Naive B cell (primary cell): ENCODE measurements around the gene LIN52. TPM values are rescaled to one million over a fixed set of nuclear protein-coding genes. Genes with fewer than 3 reads are reported as not detected.

Source experiments
- ATAC-seq, 2 donors: fragments of 150-1000 bp; cut with Tn5 transposase; 2 replicates each; pipeline ENCODE4 v1.10.0; 2021; ENCODE audit warnings: low read depth in 2 of 2, mild to moderate bottlenecking in 2 of 2, moderate library complexity in 2 of 2
- DNase-seq: peaks from one replicate; pipeline ENCODE4 v3.0.0; 2022
- H3K27ac Mint-ChIP-seq, 6 donors: one replicate each; pipeline ENCODE4 v1.8.0; 2020 to 2022; ENCODE audit warnings: mild to moderate bottlenecking in 6 of 6, mixed read lengths in 6 of 6, moderate library complexity in 5 of 6, inconsistent platforms in 2 of 6
- H3K27me3 Mint-ChIP-seq, 3 donors: one replicate each; pipeline ENCODE4 v1.8.0; 2021 to 2022; ENCODE audit warnings: mixed read lengths in 3 of 3, mild to moderate bottlenecking in 1 of 3
- H3K36me3 Mint-ChIP-seq, 2 donors: one replicate each; pipeline ENCODE4 v1.8.0; 2020 to 2022; ENCODE audit warnings: mixed read lengths in 2 of 2, inconsistent platforms in 1 of 2, mild to moderate bottlenecking in 1 of 2
- H3K4me1 Mint-ChIP-seq, 3 donors: one replicate each; pipeline ENCODE4 v1.8.0; 2020 to 2022; ENCODE audit warnings: mixed read lengths in 3 of 3, inconsistent platforms in 1 of 3, mild to moderate bottlenecking in 1 of 3, moderate library complexity in 1 of 3
- H3K4me3 Mint-ChIP-seq, 8 donors: one replicate each; pipeline ENCODE4 v1.8.0; 2020 to 2022; ENCODE audit warnings: mild to moderate bottlenecking in 8 of 8, mixed read lengths in 8 of 8, moderate library complexity in 8 of 8, inconsistent platforms in 2 of 8
- H3K9me3 Mint-ChIP-seq, 7 donors: one replicate each; pipeline ENCODE4 v1.8.0; 2020 to 2022; ENCODE audit warnings: mixed read lengths in 7 of 7, mild to moderate bottlenecking in 5 of 7, inconsistent platforms in 2 of 7, moderate library complexity in 1 of 7
- polyA plus RNA-seq, 6 donors: library from polyadenylated mRNA; unstranded; fragments of 300-500 nt; fragmentation: Illumina TruSeq; gene quantifications; one replicate each; pipeline ENCODE4 v1.2.3, GENCODE V29; 2021; ENCODE audit warnings: low read depth in 6 of 6

LIN52 gene
- polyA plus RNA-seq, 6 donors from 2014 or later, result 7.4 to 19.1 (median 11.9) TPM

DNA sequence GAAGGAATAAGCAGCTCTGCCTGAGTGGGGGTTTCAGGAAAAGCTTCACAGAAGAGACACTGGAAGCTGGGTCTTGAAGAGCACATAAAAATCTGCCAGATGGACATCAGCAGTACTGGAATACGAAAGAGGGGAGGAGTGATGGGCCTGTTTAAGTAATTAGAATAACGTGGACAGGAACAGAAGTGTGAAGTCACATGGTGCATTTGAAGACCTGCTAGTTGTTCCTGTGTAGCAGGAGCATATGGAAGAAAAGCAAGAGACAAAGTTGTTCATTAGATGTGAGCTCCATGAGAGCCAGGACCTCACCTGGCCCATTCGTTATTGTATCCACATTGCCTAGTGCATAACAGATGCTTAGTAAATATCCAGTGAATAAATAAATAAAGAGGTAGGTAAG lies 85.2 kb downstream of the LIN52 start:
- peak overlapping the region in 2 of 6 donors; percentile 12 to 25 for H3K27ac Mint-ChIP-seq
- no peaks in the 10 kb centered on the region for H3K9me3 Mint-ChIP-seq
- DNase-seq (no peak), ATAC-seq (no peak)
- H3K4me1 Mint-ChIP-seq, result no peaks in the 10 kb centered on the region
- H3K4me3 Mint-ChIP-seq, result no peak overlapping the region
- peaks cover 0 to 10% of the 10 kb centered on the region in 2 donors for H3K36me3 Mint-ChIP-seq
- H3K27me3 Mint-ChIP-seq, result no peaks in the 10 kb centered on the region

DNA sequence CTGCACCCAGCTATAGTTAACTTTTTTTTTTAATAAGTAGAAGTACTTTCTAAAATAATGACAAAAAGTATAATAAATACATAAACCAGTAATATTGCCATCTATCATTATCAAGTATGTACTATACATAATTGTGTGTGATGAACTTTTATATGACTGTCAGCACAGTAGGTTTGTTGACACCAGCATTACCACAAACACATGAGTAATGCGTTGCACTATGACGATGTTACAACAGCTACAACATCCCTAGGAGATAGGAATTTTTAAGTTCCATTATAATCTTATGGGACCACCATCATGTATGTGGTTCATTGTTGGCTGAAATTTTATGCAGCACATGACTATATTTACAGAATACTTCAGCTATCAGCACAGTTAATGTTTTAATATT lies 91.6 kb downstream of the LIN52 start:
- Mint-ChIP-seq H3K27ac (no peak overlapping the region), H3K4me3 (no peak overlapping the region), H3K36me3 (peaks cover 0 to 4% of the 10 kb centered on the region in 2 donors), H3K4me1 (no peaks in the 10 kb centered on the region), H3K27me3 (no peaks in the 10 kb centered on the region), H3K9me3 (no peaks in the 10 kb centered on the region)
- DNase-seq, result no peak
- no peak for ATAC-seq

DNA sequence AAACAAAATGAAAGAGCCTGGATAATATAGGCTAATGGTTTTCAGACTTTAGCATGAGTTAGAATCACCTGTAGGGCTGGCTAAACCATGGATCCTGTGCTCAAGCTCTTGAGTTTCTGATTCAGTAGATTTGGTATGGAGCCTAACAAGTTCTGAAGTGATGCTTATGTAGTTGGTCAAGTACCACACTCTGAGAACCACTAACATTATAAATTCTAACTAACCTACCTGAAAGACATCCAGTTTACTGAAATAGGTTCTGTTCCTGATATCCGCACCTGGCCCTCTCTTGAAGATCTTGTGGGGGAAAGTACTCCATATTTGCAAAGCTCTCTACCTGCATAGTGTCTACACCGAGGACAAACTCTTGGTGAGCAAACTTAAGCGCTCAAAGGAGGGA lies 95.1 kb downstream of the LIN52 start:
- ATAC-seq (no peak), DNase-seq (no peak)
- no peaks in the 10 kb centered on the region for H3K4me1 Mint-ChIP-seq
- no peak overlapping the region for H3K4me3 Mint-ChIP-seq
- H3K36me3 Mint-ChIP-seq, result peaks cover 0 to 7% of the 10 kb centered on the region in 2 donors
- no peaks in the 10 kb centered on the region for H3K9me3 Mint-ChIP-seq
- H3K27ac Mint-ChIP-seq, result no peak overlapping the region
- H3K27me3 Mint-ChIP-seq, result no peaks in the 10 kb centered on the region

GRCh38 chr14:74190927-74191575 lies 106.3 kb downstream of the LIN52 start:
- no peak for ATAC-seq

GRCh38 chr14:74194506-74195274 lies 109.9 kb downstream of the LIN52 start:
- Mint-ChIP-seq H3K27me3 (no peaks in the 10 kb centered on the region), H3K4me3 (no peak overlapping the region), H3K4me1 (peaks cover 0 to 5% (median 0%) of the 10 kb centered on the region in 3 donors), H3K27ac (no peak overlapping the region), H3K36me3 (peaks cover 15 to 18% of the 10 kb centered on the region in 2 donors), H3K9me3 (no peaks in the 10 kb centered on the region)
- ATAC-seq (no peak), DNase-seq (no peak)

More at GRCh38 chr14:74190927-74191575, 106.3 kb downstream of the LIN52 start:
- no peaks in the 10 kb centered on the region for H3K27me3 Mint-ChIP-seq
- DNase-seq, result no peak
- H3K9me3 Mint-ChIP-seq, result no peaks in the 10 kb centered on the region
- H3K4me1 Mint-ChIP-seq, result no peaks in the 10 kb centered on the region
- H3K36me3 Mint-ChIP-seq, result peaks cover 9% of the 10 kb centered on the region in 2 donors
- H3K4me3 Mint-ChIP-seq, result no peak overlapping the region
- peak overlapping the region in 1 of 6 donors; percentile 41 for H3K27ac Mint-ChIP-seq

DNA sequence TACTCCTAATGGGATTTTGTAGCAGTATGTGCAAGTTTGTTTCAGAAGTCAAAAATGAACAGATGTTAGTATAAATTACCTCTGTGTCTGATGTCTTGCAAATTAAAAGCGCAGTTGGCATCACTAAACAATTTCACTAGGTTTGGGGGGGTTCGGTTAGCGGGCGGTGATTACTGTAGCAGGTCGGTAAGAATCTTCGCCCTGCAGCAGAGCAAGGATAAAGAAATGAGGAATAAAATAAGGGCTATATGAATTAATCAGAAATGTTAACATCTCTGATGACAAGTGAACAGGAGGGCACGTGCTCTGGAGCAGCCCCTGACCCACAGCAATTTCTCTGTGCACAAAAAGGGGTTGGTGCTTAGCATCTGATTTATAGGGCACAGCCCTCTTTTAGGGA lies 110.9 kb downstream of the LIN52 start:
- no peak for DNase-seq
- Mint-ChIP-seq H3K4me1 (peaks cover 0 to 5% (median 0%) of the 10 kb centered on the region in 3 donors), H3K36me3 (peaks cover 14 to 18% of the 10 kb centered on the region in 2 donors), H3K4me3 (no peak overlapping the region), H3K9me3 (no peaks in the 10 kb centered on the region), H3K27me3 (no peaks in the 10 kb centered on the region), H3K27ac (peak overlapping the region in 2 of 6 donors; percentile 40 to 60)
- no peak for ATAC-seq

GRCh38 chr14:74198441-74199234 lies 113.9 kb downstream of the LIN52 start:
- Mint-ChIP-seq H3K4me3 (no peak overlapping the region), H3K27me3 (no peaks in the 10 kb centered on the region), H3K4me1 (peaks cover 0 to 9% (median 0%) of the 10 kb centered on the region in 3 donors), H3K36me3 (peaks cover 6 to 9% of the 10 kb centered on the region in 2 donors), H3K9me3 (no peaks in the 10 kb centered on the region), H3K27ac (peak overlapping the region in 1 of 6 donors; percentile 2)
- DNase-seq, result no peak
- no peak for ATAC-seq

- peaks cover 0 to 2% (median 0%) of the 10 kb centered on the region in 3 donors for H3K27me3 Mint-ChIP-seq
- no peak overlapping the region for H3K4me3 Mint-ChIP-seq
- DNase-seq, result no peak
- no peaks in the 10 kb centered on the region for H3K9me3 Mint-ChIP-seq
- H3K4me1 Mint-ChIP-seq, result peaks cover 0 to 7% (median 0%) of the 10 kb centered on the region in 3 donors
- peak overlapping the region in 4 of 6 donors; percentile 3 to 24 (median 20) for H3K27ac Mint-ChIP-seq
- peaks cover 6 to 9% of the 10 kb centered on the region in 2 donors for H3K36me3 Mint-ChIP-seq
- ATAC-seq, result no peak
Measured at GRCh38 chr14:74202113-74202512, 117.4 kb downstream of the LIN52 start.

- Mint-ChIP-seq H3K9me3 (no peaks in the 10 kb centered on the region), H3K36me3 (peaks cover 6 to 9% of the 10 kb centered on the region in 2 donors), H3K27ac (no peak overlapping the region), H3K27me3 (peaks cover 1 to 5% (median 2%) of the 10 kb centered on the region in 3 donors), H3K4me1 (peaks cover 0 to 4% (median 0%) of the 10 kb centered on the region in 3 donors), H3K4me3 (no peak overlapping the region)
- DNase-seq (no peak), ATAC-seq (no peak)
Measured at GRCh38 chr14:74203639-74204038, 118.9 kb downstream of the LIN52 start.

GRCh38 chr14:74204491-74204890 lies 119.7 kb downstream of the LIN52 start:
- peaks cover 5 to 8% (median 7%) of the 10 kb centered on the region in 3 donors for H3K27me3 Mint-ChIP-seq
- no peaks in the 10 kb centered on the region for H3K9me3 Mint-ChIP-seq
- peaks cover 0 to 4% (median 0%) of the 10 kb centered on the region in 3 donors for H3K4me1 Mint-ChIP-seq
- H3K36me3 Mint-ChIP-seq, result peaks cover 0 to under 1% of the 10 kb centered on the region in 2 donors
- ATAC-seq, result no peak
- H3K27ac Mint-ChIP-seq, result peak overlapping the region in 1 of 6 donors; percentile 87
- DNase-seq, result no peak
- no peak overlapping the region for H3K4me3 Mint-ChIP-seq

DNA sequence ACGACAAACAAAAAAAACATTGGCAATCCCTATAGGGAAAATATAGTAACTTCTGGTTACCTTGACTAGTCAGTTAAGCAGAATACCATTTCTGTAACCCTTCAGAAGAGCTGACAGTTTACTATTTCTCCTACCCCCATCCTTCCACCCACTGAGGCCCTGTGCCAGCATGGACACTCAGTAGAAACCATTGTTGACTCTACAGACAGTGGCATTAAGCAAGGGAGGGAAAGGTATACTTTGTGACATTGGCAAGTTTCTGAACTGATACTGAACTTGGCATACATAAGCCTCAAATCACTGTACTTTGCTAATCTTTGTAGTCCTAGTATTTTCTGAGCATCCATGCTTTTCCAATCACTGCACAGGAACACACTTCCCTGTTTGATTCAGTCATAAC lies 121.1 kb downstream of the LIN52 start:
- DNase-seq, result no peak
- no peaks in the 10 kb centered on the region for H3K36me3 Mint-ChIP-seq
- no peak overlapping the region for H3K4me3 Mint-ChIP-seq
- ATAC-seq, result no peak
- H3K4me1 Mint-ChIP-seq, result peaks cover 0 to 4% (median 0%) of the 10 kb centered on the region in 3 donors
- peaks cover 5 to 11% (median 8%) of the 10 kb centered on the region in 3 donors for H3K27me3 Mint-ChIP-seq
- H3K27ac Mint-ChIP-seq, result no peak overlapping the region
- H3K9me3 Mint-ChIP-seq, result no peaks in the 10 kb centered on the region

GRCh38 chr14:74207943-74208342 lies 123.2 kb downstream of the LIN52 start:
- no peak overlapping the region for H3K27ac Mint-ChIP-seq

GRCh38 chr14:74208642-74209041 lies 123.9 kb downstream of the LIN52 start:
- DNase-seq, result no peak
- Mint-ChIP-seq H3K36me3 (no peaks in the 10 kb centered on the region), H3K27ac (no peak overlapping the region), H3K4me1 (no peaks in the 10 kb centered on the region), H3K27me3 (peaks cover 8 to 12% (median 10%) of the 10 kb centered on the region in 3 donors), H3K4me3 (no peak overlapping the region), H3K9me3 (no peaks in the 10 kb centered on the region)
- no peak for ATAC-seq

More at GRCh38 chr14:74207943-74208342, 123.2 kb downstream of the LIN52 start:
- Mint-ChIP-seq H3K4me1 (no peaks in the 10 kb centered on the region), H3K4me3 (no peak overlapping the region), H3K36me3 (no peaks in the 10 kb centered on the region), H3K9me3 (no peaks in the 10 kb centered on the region), H3K27me3 (peaks cover 8 to 11% (median 8%) of the 10 kb centered on the region in 3 donors)
- ATAC-seq, result no peak
- DNase-seq, result no peak
